Activated naive CD4-positive, alpha-beta T cell treated with anti-CD3 and anti-CD28 coated beads, Interleukin-2, amount 10 ng/mL, durations not matched to agents 7 days and 5 days (primary cell): ENCODE results near the gene RALB.

Source experiments
- CTCF ChIA-PET: fragments of 350-600 bp; sonication (Branson Sonifier 250); formaldehyde crosslinking; loops from one replicate; lab custom pipeline; 2021; ENCODE audit warnings: antibody characterized with exemption; lab: Charles Lee
- DNase-seq: peaks from one replicate; pipeline ENCODE4 v3.0.0-alpha.2; 2020
- H3K27ac Mint-ChIP-seq: one replicate; pipeline ENCODE4 v1.8.0; 2021; ENCODE audit warnings: mild to moderate bottlenecking, moderate library complexity, mixed read lengths
- H3K27me3 Mint-ChIP-seq: one replicate; pipeline ENCODE4 v1.8.0; 2021; ENCODE audit warnings: mild to moderate bottlenecking, mixed read lengths
- H3K36me3 Mint-ChIP-seq: one replicate; pipeline ENCODE4 v1.8.0; 2021; ENCODE audit warnings: mixed read lengths
- H3K4me1 Mint-ChIP-seq: one replicate; pipeline ENCODE4 v1.8.0; 2021; ENCODE audit warnings: mixed read lengths
- H3K4me3 Mint-ChIP-seq: one replicate; pipeline ENCODE4 v1.8.0; 2021; ENCODE audit warnings: mild to moderate bottlenecking, moderate library complexity, mixed read lengths
- H3K9me3 Mint-ChIP-seq: one replicate; pipeline ENCODE4 v1.8.0; 2021; ENCODE audit warnings: mixed read lengths

Gene RALB

GRCh38 chr2:120241684-120242083 lies 11.0 kb upstream of the RALB start:
- no peak overlapping the region for H3K27ac Mint-ChIP-seq
- DNase-seq, result no peak
- CTCF ChIA-PET, result no interaction called here
- H3K27me3 Mint-ChIP-seq, result peaks cover 18% of the 10 kb centered on the region
- peaks cover 2% of the 10 kb centered on the region for H3K36me3 Mint-ChIP-seq
- peaks cover 6% of the 10 kb centered on the region for H3K4me1 Mint-ChIP-seq
- peaks cover 15% of the 10 kb centered on the region for H3K9me3 Mint-ChIP-seq
- no peak overlapping the region for H3K4me3 Mint-ChIP-seq

- peaks cover 15% of the 10 kb centered on the region for H3K9me3 Mint-ChIP-seq
- peak overlapping the region; percentile 34 for H3K27ac Mint-ChIP-seq
- DNase-seq, result no peak
- peaks cover 11% of the 10 kb centered on the region for H3K4me1 Mint-ChIP-seq
- H3K27me3 Mint-ChIP-seq, result peaks cover 25% of the 10 kb centered on the region
- peaks cover 2% of the 10 kb centered on the region for H3K36me3 Mint-ChIP-seq
- no peak overlapping the region for H3K4me3 Mint-ChIP-seq
- CTCF ChIA-PET, result interaction anchor here (0.7 kb wide), 1 partner anchor 56 kb away, joined by 3 read pairs; no protein-coding TSS in a partner anchor
Measured at GRCh38 chr2:120243211-120243610, 9.4 kb upstream of the RALB start.

GRCh38 chr2:120243875-120244553 lies 8.6 kb upstream of the RALB start:
- CTCF ChIA-PET, result no interaction called here
- H3K4me3 Mint-ChIP-seq, result no peak overlapping the region

GRCh38 chr2:120244656-120245519 lies 7.8 kb upstream of the RALB start:
- peaks cover 42% of the 10 kb centered on the region for H3K27me3 Mint-ChIP-seq
- CTCF ChIA-PET, result no interaction called here
- H3K27ac Mint-ChIP-seq, result peak overlapping the region; percentile 45

More at GRCh38 chr2:120243875-120244553, 8.6 kb upstream of the RALB start:
- H3K9me3 Mint-ChIP-seq, result peaks cover 15% of the 10 kb centered on the region
- DNase-seq, result no peak
- peaks cover 2% of the 10 kb centered on the region for H3K36me3 Mint-ChIP-seq
- peaks cover 33% of the 10 kb centered on the region for H3K27me3 Mint-ChIP-seq
- H3K27ac Mint-ChIP-seq, result peak overlapping the region; percentile 45
- H3K4me1 Mint-ChIP-seq, result peaks cover 14% of the 10 kb centered on the region

GRCh38 chr2:120245520-120246332 lies 6.9 kb upstream of the RALB start:
- peaks cover 22% of the 10 kb centered on the region for H3K4me1 Mint-ChIP-seq
- H3K27me3 Mint-ChIP-seq, result peaks cover 46% of the 10 kb centered on the region
- DNase-seq, result no peak
- no peak overlapping the region for H3K27ac Mint-ChIP-seq
- CTCF ChIA-PET, result no interaction called here
- H3K36me3 Mint-ChIP-seq, result peaks cover 2% of the 10 kb centered on the region
- H3K9me3 Mint-ChIP-seq, result peaks cover 15% of the 10 kb centered on the region
- no peak overlapping the region for H3K4me3 Mint-ChIP-seq

More at GRCh38 chr2:120244656-120245519, 7.8 kb upstream of the RALB start:
- Mint-ChIP-seq H3K4me3 (no peak overlapping the region), H3K36me3 (peaks cover 2% of the 10 kb centered on the region), H3K4me1 (peaks cover 16% of the 10 kb centered on the region), H3K9me3 (peaks cover 15% of the 10 kb centered on the region)
- DNase-seq, result no peak

DNA sequence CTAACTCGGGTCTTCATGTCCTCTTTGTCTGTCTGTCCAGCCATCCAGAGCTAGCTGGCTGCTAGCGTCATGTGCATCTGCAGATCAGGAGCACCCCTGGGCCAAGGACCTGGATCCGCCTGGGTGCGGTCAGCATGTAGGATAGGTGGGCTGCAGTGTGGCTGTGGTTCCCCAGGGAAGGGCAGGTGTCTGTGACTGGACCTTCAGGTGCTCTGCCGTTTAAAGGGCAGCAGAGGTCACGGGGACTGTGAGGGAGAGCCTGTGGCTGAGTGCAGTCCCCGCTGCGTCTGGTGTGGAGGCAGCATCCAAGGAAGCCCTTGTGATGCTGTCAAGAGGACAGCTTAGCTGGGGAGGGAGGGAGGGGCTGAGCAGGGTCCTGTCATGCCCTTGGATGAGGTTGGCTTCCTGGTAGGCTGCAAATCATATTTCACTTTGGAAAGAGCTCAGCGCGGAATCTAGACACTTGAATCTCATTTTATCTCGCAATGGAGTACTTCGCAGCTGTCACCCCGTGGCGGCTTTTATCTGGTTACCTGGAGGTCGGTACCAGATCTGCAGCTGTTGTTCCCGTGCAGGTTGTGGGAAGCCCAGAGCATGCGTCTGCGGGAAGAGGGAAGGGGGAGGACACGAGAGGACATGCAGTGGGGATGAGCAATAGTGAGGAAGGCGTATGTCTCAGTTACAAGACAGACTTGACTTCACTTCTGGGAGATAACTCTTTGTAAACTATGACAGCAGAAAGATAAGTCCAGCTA lies 5.9 kb upstream of the RALB start:
- no peak for DNase-seq
- CTCF ChIA-PET, result interaction anchor here (0.7 to 0.8 kb wide), 2 partner anchors 37 to 67 kb away, joined by 3 read pairs; no protein-coding TSS in a partner anchor
- peaks cover 30% of the 10 kb centered on the region for H3K4me1 Mint-ChIP-seq
- no peak overlapping the region for H3K27ac Mint-ChIP-seq
- H3K36me3 Mint-ChIP-seq, result peaks cover 2% of the 10 kb centered on the region
- peaks cover 15% of the 10 kb centered on the region for H3K9me3 Mint-ChIP-seq
- H3K4me3 Mint-ChIP-seq, result no peak overlapping the region
- H3K27me3 Mint-ChIP-seq, result peaks cover 46% of the 10 kb centered on the region

GRCh38 chr2:120247851-120248250 lies 4.8 kb upstream of the RALB start:
- H3K27me3 Mint-ChIP-seq, result peaks cover 46% of the 10 kb centered on the region
- H3K4me3 Mint-ChIP-seq, result no peak overlapping the region
- CTCF ChIA-PET, result interaction anchor here (1.4 kb wide), 1 partner anchor 8 kb away, joined by 3 read pairs; no protein-coding TSS in a partner anchor
- H3K4me1 Mint-ChIP-seq, result peaks cover 37% of the 10 kb centered on the region
- H3K36me3 Mint-ChIP-seq, result peaks cover 2% of the 10 kb centered on the region
- peak overlapping the region; percentile 42 for H3K27ac Mint-ChIP-seq
- peaks cover 15% of the 10 kb centered on the region for H3K9me3 Mint-ChIP-seq
- no peak for DNase-seq

- peaks cover 12% of the 10 kb centered on the region for H3K36me3 Mint-ChIP-seq
- no peak overlapping the region for H3K4me3 Mint-ChIP-seq
- H3K27ac Mint-ChIP-seq, result no peak overlapping the region
- peaks cover 46% of the 10 kb centered on the region for H3K27me3 Mint-ChIP-seq
- DNase-seq, result no peak
- CTCF ChIA-PET, result interaction anchor here (0.8 to 2.0 kb wide), 2 partner anchors 62 to 63 kb away, joined by 4 to 11 read pairs; no protein-coding TSS in a partner anchor
- H3K9me3 Mint-ChIP-seq, result no peaks in the 10 kb centered on the region
- H3K4me1 Mint-ChIP-seq, result peaks cover 59% of the 10 kb centered on the region
Measured at GRCh38 chr2:120250640-120251039, 2.0 kb upstream of the RALB start.

DNA sequence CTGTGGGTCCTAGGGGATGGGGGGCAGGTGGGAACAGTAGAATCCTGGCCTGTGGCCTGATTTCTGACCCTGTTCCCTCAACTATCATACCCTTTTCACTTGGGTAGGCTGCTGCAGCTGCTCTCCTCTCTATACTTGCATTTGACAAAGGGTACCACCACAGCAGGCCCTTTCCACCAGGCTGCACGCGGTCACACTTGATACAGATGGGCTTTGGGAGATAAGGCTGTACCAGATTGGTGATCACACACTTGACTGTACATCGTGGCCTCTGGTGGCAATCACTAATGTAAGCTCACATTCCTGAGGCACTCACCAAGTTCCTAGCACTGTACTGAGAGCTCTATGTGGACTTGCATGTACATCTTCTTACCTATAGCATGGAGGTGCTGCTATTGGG lies 1.6 kb upstream of the RALB start:
- Mint-ChIP-seq H3K36me3 (peaks cover 16% of the 10 kb centered on the region), H3K9me3 (peaks cover 3% of the 10 kb centered on the region), H3K4me1 (peaks cover 64% of the 10 kb centered on the region), H3K27me3 (peaks cover 45% of the 10 kb centered on the region), H3K27ac (no peak overlapping the region), H3K4me3 (no peak overlapping the region)
- no peak for DNase-seq
- CTCF ChIA-PET, result interaction anchor here (2.0 kb wide), 1 partner anchor 63 kb away, joined by 11 read pairs; no protein-coding TSS in a partner anchor

- H3K4me1 Mint-ChIP-seq, result peaks cover 71% of the 10 kb centered on the region
Measured at GRCh38 chr2:120251880-120252224, 800 bp upstream of the RALB start.

GRCh38 chr2:120253021-120253882 lies 600 bp downstream of the RALB start:
- peaks cover 24% of the 10 kb centered on the region for H3K27me3 Mint-ChIP-seq
- H3K36me3 Mint-ChIP-seq, result peaks cover 37% of the 10 kb centered on the region
- CTCF ChIA-PET, result interaction anchor here (0.5 to 1.4 kb wide), 4 partner anchors 23 to 77 kb away, joined by 3 to 5 read pairs (median 4); no protein-coding TSS in a partner anchor
- H3K4me1 Mint-ChIP-seq, result peaks cover 75% of the 10 kb centered on the region
- H3K27ac Mint-ChIP-seq, result peak overlapping the region; percentile 87
- H3K9me3 Mint-ChIP-seq, result peaks cover 12% of the 10 kb centered on the region
- peak; percentile 68 for DNase-seq
- H3K4me3 Mint-ChIP-seq, result peak overlapping the region; percentile 93

More at GRCh38 chr2:120251880-120252224, 800 bp upstream of the RALB start:
- H3K27me3 Mint-ChIP-seq, result peaks cover 38% of the 10 kb centered on the region
- H3K4me3 Mint-ChIP-seq, result peak overlapping the region; percentile 94
- CTCF ChIA-PET, result interaction anchor here (0.7 to 2.0 kb wide), 4 partner anchors 24 to 76 kb away, joined by 3 to 11 read pairs (median 3); no protein-coding TSS in a partner anchor
- no peak for DNase-seq
- peak overlapping the region; percentile 81 for H3K27ac Mint-ChIP-seq
- peaks cover 4% of the 10 kb centered on the region for H3K9me3 Mint-ChIP-seq
- peaks cover 24% of the 10 kb centered on the region for H3K36me3 Mint-ChIP-seq

DNA sequence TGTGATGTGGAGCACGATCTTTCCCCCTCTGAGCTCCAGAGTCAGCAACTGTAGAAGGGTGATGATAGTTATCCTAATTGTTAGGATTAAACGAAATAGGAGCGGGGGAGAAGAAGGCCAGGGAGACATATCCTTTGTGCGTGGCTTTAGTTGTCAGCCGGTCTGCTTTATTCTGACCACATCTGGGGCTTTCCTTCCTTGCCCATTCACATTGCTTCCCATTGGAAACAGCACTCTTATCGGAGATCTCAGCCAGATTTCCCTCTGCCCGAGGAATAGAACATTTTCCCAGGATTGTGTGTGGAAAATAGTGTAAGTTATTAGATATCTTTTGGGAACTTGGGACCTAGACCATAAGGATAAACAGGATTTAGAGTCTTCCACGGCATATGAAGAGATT lies 1.5 kb downstream of the RALB start:
- no peak overlapping the region for H3K27ac Mint-ChIP-seq

More for the DNA sequence above, 1.5 kb downstream of the RALB start:
- H3K4me3 Mint-ChIP-seq, result peak overlapping the region; percentile 93
- H3K9me3 Mint-ChIP-seq, result peaks cover 15% of the 10 kb centered on the region
- H3K4me1 Mint-ChIP-seq, result peaks cover 76% of the 10 kb centered on the region
- H3K27me3 Mint-ChIP-seq, result peaks cover 14% of the 10 kb centered on the region
- no peak for DNase-seq
- CTCF ChIA-PET, result interaction anchor here (0.5 to 1.4 kb wide), 3 partner anchors 24 to 59 kb away, joined by 3 to 5 read pairs (median 5); no protein-coding TSS in a partner anchor
- H3K36me3 Mint-ChIP-seq, result peaks cover 46% of the 10 kb centered on the region
